HL-60/S4 (cell line): ENCODE data around the gene PRKCH.

Experiments used
- in situ Hi-C: fragments of 300-500 bp; cut with MboI; formaldehyde crosslinking; loops from 2 replicates; pipeline ENCODE4 v1.14.3; 2022; ENCODE audit warnings: low sequenced_read_pairs

PRKCH gene

DNA sequence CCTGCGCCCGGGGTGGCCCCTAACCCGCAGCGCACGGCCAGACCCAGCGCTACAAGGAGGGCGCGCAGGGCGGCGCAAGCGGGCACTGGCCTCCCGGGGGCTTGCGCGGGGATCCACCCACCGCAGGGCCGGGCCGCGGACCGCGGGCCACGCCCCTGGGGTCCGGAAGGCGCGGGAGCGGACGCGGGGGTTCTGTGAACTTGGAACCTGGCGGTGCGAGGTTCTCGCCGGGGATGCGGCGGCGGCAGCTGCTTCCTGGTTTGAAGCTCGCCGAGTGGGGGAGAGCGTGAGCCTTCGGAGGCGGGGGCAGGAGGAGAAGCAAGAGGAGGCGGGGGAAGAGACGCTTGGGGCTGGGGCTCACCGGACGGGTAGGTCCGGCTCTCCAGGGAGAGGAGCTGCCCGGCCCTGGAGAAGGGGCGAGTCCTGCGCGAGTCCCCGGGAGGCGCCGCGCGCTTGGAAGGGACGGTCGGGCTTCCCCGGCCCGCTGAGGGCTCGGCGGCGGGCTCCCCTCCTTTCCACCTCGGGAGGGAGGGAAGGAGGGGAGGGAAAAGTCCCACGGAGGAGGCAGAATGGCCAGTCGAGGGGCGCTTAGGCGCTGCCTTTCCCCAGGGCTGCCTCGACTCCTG is at the start of gene PRKCH:
Gene PRKCH, plus strand, starts transcription at position 195 of the 626 bp plus-strand sequence. CDS start 523 bp downstream, outside the sequence.
- in situ Hi-C loops, result no loop called here

GRCh38 chr14:61277232-61277631 is 44.1 kb upstream of the PRKCH start:
- in situ Hi-C loops, result no loop called here

DNA sequence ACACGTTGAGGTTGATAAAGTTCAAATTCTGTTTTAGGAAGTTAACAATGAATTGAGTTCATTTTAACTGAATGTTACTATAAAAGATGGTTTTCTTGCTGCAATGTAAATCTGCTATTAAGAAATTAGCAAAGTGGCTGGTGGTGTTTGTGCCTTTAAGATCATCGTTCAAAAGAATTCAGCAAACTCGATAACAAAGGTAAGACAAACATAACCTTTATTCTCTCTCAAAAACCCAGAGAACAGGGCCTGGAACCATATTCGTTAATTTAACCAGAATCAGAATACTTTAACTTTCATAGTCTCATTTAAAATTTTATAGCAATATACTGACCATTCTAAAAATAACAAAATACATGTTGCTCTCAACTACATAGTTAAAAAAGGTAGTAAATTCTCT is 43.6 kb upstream of the PRKCH start:
- in situ Hi-C loops, result no loop called here

GRCh38 chr14:61279082-61279481 is 42.3 kb upstream of the PRKCH start:
- in situ Hi-C loops, result no loop called here

DNA sequence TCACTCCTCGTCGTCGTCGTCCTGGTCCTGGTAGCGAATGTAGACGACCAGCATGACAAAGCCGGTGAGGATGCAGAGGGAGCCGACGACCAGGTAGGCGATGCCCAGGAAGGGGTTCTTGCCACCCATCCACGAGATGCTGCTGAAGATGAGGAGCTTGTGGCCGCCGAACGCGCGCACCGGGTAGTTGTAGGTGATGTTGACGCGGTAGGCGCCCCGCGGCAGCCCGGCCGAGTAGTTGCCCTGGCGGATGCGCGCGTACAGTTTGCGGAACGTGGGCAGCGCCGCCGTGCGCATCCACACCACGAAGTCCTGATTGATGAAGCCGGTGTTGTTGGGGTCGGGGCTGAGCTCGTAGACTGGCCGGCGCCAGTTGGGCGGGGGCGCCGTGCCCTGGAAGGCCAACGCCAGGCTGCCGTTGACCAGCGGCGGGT is 41.3 kb upstream of the PRKCH start:
- in situ Hi-C loops, result no loop called here

- in situ Hi-C loops, result no loop called here
Observed at GRCh38 chr14:61280526-61281185, 40.7 kb upstream of the PRKCH start.

- in situ Hi-C loops, result no loop called here
Observed at GRCh38 chr14:61281186-61281947, 40.0 kb upstream of the PRKCH start, which contains the start of gene TMEM30B. TSS of gene TMEM30B (minus strand) at chr14:61281338. CDS start at chr14:61281147, 191 bp downstream.

- in situ Hi-C loops, result no loop called here
Observed at GRCh38 chr14:61281948-61282275, 39.5 kb upstream of the PRKCH start.

DNA sequence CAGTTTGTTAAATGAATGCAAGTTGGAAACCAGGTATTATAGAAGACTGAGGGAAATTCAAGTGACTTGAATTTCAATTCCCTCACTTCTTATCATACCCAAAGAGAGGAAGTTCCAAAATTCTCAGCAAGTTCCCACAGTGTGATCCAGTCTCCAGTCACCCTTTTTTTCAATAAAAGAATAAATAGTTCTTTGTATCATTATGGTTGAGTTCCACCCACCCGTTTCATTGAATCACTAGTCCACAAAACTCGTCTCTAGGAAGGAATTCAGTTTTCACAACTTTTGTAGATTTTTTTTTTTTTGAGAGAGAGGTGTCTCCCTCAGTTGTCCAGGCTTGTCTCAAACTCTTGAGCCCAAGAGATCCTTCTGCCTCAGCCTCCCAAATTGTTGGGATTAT is 38.6 kb upstream of the PRKCH start:
- in situ Hi-C loops, result no loop called here

DNA sequence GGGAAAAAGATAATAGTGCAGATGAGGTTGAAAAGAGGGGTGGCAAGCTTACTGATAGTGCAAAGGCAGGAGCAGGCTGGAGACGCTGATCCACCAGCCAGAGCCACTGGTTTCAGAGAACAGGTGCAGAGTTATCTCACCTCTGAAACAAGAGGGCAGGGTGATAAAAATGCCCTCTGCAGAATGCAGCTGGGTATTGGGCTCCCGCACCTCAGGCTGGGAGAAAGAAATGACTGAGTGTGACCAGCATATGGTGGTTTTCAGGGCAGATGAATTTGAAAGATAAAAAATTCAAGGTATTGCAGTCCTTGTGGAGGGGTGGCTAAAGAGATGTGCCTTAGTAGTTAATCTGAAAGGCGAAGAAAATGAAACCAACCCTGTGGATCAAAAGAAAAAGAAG is 37.4 kb upstream of the PRKCH start:
- in situ Hi-C loops, result no loop called here

DNA sequence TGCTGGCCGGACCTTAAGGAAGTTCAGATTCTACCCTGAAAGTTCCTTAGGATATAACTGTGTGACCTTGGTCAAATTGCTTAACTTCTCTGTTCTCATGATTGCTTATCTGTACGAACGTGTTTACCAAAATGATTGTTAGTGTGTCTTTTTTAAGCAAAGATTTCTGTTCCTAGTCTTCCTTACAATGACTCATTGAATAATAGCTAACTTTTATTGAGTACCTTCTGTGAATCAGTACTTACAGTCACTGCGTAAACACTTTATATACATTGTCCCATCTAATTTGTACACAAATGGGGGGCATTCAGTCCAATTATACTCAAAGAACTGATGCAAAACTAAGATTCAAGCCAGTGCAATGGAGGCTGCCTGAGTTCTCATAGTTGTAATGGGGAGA is 36.0 kb upstream of the PRKCH start:
- in situ Hi-C loops, result no loop called here

DNA sequence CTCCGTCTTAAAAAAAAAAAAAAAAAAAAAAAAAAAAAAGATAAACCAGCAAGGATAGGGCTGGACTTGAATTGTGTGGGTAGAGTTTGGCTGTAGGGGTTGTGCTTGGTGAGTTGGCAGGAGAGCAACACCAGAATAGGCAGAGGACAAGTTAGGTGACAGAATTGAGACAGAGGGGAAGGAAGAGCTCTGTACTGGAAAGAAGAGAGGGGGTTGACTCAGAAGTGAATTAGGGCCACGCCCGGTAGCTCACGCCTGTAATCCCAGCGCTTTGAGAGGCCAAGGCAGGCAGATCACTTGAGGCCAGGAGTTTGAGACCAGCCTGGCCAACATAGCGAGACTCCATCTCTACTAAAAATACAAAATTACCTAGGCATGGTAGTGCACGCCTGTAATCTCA is 34.2 kb upstream of the PRKCH start:
- in situ Hi-C loops, result no loop called here

DNA sequence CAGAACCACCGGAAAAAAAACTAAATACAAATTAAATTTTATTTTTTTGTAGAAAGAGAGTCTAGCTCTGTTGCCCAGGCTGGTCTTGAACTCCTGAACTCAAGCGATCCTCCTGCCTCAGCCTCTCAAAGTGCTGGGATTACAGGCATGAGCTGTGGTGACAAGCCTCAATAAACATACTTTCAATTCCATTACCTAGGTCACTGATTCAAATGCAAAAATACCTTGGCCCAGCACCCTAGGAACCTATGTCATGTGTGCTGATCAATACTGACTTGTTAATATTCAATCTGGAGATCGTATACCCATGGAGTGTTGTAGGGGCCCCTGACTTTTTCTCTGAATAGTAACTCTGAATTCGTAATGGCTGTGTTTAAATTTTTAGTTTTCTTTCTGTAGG is 33.2 kb upstream of the PRKCH start:
- in situ Hi-C loops, result no loop called here

DNA sequence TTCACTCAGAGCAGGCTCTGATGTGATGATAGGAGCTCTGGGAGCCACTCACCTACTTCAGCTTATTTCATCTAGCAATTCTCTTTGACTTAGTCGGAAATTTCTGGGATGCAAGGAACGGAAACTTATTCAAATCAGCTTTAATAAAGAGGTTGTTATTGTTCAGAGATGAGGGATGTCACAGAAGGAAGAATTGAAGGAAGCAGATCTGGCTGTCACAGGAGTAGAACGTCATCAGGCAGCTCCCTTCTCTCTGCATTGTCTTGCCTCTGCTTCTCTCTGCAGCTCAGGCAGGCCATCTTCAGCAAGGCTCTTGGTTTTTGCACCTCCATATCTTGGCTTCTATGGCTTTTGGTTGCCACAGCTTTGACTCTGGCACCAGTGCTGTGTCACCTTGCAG is 32.7 kb upstream of the PRKCH start:
- in situ Hi-C loops, result no loop called here

- in situ Hi-C loops, result no loop called here
Observed at GRCh38 chr14:61290701-61291100, 30.7 kb upstream of the PRKCH start.

GRCh38 chr14:61296151-61296550 is 25.2 kb upstream of the PRKCH start:
- in situ Hi-C loops, result no loop called here

- in situ Hi-C loops, result no loop called here
Observed at GRCh38 chr14:61296719-61297502, 24.5 kb upstream of the PRKCH start.

GRCh38 chr14:61297581-61297980 is 23.8 kb upstream of the PRKCH start:
- in situ Hi-C loops, result no loop called here

- in situ Hi-C loops, result no loop called here
Observed at GRCh38 chr14:61298824-61299223, 22.6 kb upstream of the PRKCH start.

- in situ Hi-C loops, result no loop called here
Observed at GRCh38 chr14:61300209-61300608, 21.2 kb upstream of the PRKCH start.

- in situ Hi-C loops, result no loop called here
Observed at GRCh38 chr14:61300754-61301153, 20.6 kb upstream of the PRKCH start.
